Measurements from ENCODE around the gene FLVCR2.

Gene FLVCR2

GRCh38 chr14:75539561-75540478, 38.6 kb upstream of the FLVCR2 start:
- DNase-seq (ENCODE audit: low read depth in 1 of 2, low spot score in 1 of 2): no peak
- no peaks in the 10 kb centered on the region for H3K27me3 ChIP-seq (ENCODE audit: insufficient read depth, poor library complexity, severe bottlenecking)
- TF ChIP-seq GABPA (IDR thresholded peaks at IDR 0.05; ENCODE audit: low read depth): no peak
- no peak for TF ChIP-seq SPI1 (IDR thresholded peaks at IDR 0.05; ENCODE audit: borderline replicate concordance, low read depth)
- no peak for TF ChIP-seq CTCF (IDR thresholded peaks at IDR 0.05; ENCODE audit: insufficient read depth, low read length)
- TF ChIP-seq POLR2AphosphoS5 (IDR thresholded peaks at IDR 0.05; ENCODE audit: low read depth): no peak
- no peak for TF ChIP-seq REST (IDR thresholded peaks at IDR 0.05; ENCODE audit: insufficient replicate concordance, low read depth)
- H3K27ac ChIP-seq (replicated peaks): no peak overlapping the region
- no peak overlapping the region for H3K4me3 ChIP-seq (replicated peaks; ENCODE audit: insufficient read depth, low read length)

- no peak overlapping the region for H3K4me3 ChIP-seq (replicated peaks; ENCODE audit: insufficient read depth, low read length)
- no peak for DNase-seq (ENCODE audit: low read depth in 1 of 2, low spot score in 1 of 2)
- no peak overlapping the region for H3K27ac ChIP-seq (replicated peaks)
- TF ChIP-seq REST (IDR thresholded peaks at IDR 0.05; ENCODE audit: insufficient replicate concordance, low read depth) (no peak), SPI1 (IDR thresholded peaks at IDR 0.05; ENCODE audit: borderline replicate concordance, low read depth) (no peak), GABPA (IDR thresholded peaks at IDR 0.05; ENCODE audit: low read depth) (no peak), CTCF (IDR thresholded peaks at IDR 0.05; ENCODE audit: insufficient read depth, low read length) (no peak), POLR2AphosphoS5 (IDR thresholded peaks at IDR 0.05; ENCODE audit: low read depth) (no peak)
- H3K27me3 ChIP-seq (ENCODE audit: insufficient read depth, poor library complexity, severe bottlenecking): no peaks in the 10 kb centered on the region
These were observed 38.0 kb upstream of the FLVCR2 start for GRCh38 chr14:75540479-75540851.

GRCh38 chr14:75542588-75543091, 35.8 kb upstream of the FLVCR2 start:
- peak in 1 of 2 experiments; percentile 81 for DNase-seq (ENCODE audit: low read depth in 1 of 2, low spot score in 1 of 2)
- H3K27me3 ChIP-seq (ENCODE audit: insufficient read depth, poor library complexity, severe bottlenecking): no peaks in the 10 kb centered on the region
- peak overlapping the region; percentile 68 for H3K27ac ChIP-seq (replicated peaks)
- peak overlapping the region; percentile 15; the same call in 1 of the 2 replicates for H3K4me3 ChIP-seq (replicated peaks; ENCODE audit: insufficient read depth, low read length)
- TF ChIP-seq SPI1 (IDR thresholded peaks at IDR 0.05; ENCODE audit: borderline replicate concordance, low read depth): peak; percentile 40; the same call in 1 of the 2 replicates
- no peak for TF ChIP-seq POLR2AphosphoS5 (IDR thresholded peaks at IDR 0.05; ENCODE audit: low read depth)
- no peak for TF ChIP-seq REST (IDR thresholded peaks at IDR 0.05; ENCODE audit: insufficient replicate concordance, low read depth)

Measured in HL-60 (cell line).